HG02938 (cell line): ENCODE data around the gene SLC66A2.

Experiments used
- ATAC-seq: cut with Tn5 transposase; IDR thresholded peaks from one replicate; pipeline ENCODE4 v1.9.1; 2021; ENCODE audit warnings: mild to moderate bottlenecking, moderate library complexity; ENCODE audit not compliant: unreplicated experiment

SLC66A2 gene

GRCh38 chr18:79952456-79952995, 1.1 kb upstream of the SLC66A2 start:
- no peak for ATAC-seq

DNA sequence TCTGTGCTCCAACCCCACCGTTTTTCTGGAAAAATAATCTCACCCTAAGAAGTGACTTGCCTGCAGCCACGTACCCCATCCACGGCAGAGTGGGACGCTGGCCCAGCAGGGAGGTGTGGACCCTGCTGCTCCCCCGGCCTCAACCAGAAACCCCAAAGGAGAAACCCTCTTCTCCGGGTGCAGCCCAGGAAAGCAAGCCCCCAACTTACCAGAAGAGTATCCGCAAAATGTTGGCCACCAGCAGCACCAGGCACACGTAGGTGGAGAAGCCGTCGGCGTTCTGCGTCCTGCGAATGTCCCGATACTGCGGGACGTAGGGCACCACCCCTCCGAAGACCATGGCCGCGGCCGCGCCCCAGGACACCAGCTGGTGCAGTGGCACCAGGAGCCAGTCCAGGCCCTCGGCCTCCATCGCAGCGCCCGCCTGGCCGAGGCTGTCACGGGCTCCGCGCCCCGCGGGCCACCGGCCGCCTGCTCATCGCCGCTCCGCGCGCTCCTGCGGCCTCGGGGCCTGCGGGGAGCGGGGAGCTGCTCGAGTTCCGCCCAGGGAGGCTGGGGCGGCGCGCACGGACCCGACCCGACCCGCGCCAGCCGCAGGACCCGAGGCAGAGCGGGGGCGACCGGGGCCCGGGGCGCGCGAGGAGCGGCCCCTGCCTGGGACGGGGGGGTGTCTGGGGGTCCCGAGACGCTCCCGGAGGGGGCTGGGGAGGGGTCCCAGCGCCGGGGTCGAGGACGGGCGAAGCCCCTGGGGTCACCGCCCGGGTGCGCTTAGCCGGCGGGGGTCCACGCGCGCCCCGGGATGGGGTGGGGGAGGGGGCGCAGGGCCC, 725 bp downstream of the SLC66A2 start:
- no peak for ATAC-seq

- ATAC-seq: peak; percentile 28
These were observed 1.6 kb downstream of the SLC66A2 start for GRCh38 chr18:79949697-79950487.

- ATAC-seq: no peak
These were observed 2.6 kb downstream of the SLC66A2 start for GRCh38 chr18:79948719-79949411.

- ATAC-seq: no peak
These were observed 3.4 kb downstream of the SLC66A2 start for GRCh38 chr18:79947881-79948610.

DNA sequence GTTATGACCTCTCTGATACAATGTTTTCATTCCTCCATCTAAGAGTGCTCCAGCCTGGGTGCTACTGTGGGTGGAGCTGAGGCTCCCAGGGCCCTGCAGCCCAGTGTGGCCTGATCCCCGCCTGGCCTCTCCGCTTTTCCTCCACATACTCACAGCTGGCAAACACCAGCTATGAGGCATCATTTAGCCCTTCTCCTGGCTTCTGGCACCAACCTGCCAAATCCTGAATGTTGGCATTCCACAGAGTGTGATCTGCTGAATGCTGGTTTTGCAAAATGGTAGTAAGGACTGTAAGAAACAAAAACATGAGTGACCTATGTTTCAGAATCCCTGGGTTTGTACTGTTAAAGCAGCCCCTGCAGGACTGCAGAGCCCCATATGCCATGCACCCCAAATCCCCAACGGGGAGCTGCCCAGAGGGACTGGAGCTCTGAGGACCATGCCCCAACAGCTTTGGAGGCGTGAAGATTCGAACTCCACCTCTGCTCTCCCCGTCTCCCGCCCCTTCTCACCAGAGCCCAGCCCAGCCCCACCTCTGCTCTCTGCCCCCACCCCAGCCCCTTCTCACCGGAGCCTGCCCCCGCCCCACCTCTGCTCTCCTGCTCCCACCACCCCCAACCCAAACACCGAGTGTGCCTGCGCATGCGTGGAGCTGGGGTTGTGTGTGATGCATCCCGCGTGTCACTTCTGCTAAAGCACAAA, 4.2 kb downstream of the SLC66A2 start:
- no peak for ATAC-seq

DNA sequence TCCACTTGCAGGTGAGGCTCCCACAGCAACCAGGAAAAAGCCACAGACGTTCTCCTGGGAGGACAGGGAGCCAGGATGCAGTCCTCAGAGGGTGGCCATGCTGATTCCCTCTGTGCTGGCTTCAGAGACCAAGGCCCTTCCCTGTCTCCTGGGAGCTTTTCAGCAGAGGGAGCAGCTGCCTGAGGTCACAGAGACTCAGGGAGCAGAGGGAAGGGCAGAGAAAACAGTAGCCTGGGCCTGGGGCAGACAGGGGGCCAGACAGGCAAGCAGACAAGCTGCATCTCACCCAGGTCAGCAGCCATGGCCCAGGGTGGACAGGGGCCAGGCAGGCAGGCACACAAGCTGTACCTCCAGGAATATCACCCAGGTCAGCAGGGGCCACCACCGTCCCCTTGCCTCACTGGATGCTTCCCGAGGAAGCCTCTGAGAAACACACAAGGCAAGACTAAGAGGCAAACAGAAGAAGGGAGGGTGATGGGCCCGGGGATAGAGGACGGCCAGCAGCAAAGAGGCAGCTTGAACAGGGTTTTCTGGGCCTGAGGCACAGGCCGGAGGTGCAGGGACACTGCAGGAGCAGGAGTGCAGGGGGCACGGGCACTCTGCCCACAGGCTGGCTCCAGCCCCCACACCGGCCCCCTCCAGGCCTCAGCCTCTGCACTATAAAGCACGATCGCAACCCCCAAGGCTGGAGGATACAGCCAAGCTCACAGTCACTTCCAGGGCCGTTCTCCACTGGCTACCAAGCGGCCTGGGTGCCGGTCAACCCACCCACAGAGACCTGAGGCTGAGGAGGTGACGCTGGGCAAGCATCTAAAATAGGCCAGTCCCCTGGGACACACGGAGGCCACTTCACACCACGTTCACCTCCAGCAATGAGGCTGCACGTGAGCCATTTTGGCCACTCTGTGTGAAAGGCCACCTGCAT, 6.1 kb downstream of the SLC66A2 start:
- no peak for ATAC-seq

DNA sequence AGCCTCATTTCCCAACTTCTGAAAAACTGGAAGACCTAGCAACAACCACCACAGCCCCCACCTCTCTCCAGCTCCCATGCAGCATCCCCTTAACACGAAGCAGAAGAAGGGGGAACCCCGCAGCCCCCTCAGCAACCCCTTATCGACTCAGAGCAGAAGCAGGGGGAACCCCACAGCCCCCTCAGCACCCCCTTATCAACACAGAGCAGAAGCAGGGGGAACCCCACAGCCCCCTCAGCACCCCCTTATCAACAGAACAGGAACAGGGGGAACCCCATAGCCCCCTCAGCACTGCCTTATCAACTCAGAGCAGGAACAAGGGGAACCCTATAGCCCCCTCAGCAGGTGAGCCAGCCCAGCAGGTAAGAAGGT, 6.7 kb downstream of the SLC66A2 start:
- no peak for ATAC-seq

GRCh38 chr18:79944126-79944731, 7.2 kb downstream of the SLC66A2 start:
- ATAC-seq: no peak

DNA sequence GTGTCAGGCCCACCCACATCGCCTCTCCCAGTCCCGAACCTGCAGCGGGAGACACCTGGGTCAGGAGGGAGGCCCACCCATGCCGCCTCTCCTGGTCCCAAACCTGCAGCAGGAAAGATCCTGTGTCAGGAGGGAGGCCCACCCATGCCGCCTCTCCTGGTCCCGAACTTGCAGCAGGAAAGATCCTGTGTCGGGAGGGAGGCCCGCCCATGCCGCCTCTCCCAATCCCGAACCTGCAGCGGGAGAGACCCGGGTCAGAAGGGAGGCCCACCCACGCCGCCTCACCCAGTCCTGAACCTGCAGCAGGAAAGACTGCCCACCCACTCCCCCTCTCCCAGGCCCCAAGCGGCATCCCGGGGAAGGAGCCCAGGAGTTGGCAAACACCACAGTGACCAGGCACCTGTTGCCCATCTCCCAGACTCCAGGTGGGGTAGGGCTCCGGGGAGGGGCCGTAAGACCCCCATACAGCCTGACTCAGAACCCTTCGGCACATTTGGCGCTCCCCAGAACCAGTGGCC, 7.8 kb downstream of the SLC66A2 start:
- no peak for ATAC-seq

- no peak for ATAC-seq
These were observed 8.5 kb downstream of the SLC66A2 start for GRCh38 chr18:79942786-79943607.

- ATAC-seq: no peak
These were observed 9.2 kb downstream of the SLC66A2 start for GRCh38 chr18:79942211-79942610.

DNA sequence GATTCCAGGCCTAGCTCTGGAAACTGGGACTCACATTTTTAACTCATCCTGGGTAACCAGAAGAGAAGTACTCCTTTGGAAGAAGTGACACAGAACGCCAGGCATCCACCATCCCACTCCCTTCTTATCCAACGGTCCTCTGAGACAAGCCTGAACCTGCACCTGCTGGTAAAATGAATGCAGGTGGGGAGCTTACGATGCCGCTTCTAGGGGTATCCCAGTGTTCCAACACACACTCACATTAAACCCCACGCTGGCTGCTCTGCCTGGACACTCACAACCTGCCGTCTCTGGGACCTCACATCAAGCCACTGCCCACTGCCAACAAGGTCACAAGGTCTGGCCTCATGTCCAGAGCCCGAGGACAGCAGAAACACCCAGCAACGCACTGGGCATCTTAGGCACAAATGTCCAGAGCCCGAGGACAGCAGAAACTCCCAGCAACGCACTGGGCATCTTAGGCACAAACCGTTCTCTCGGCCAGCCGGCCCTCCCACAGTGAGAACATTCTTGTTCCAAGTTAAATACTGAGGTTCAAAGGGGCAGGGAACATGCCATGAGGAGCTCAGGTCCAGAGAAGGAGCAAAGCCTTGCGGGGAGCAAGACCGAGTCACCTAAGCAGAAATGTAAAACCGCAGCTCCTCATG, 9.9 kb downstream of the SLC66A2 start:
- ATAC-seq: no peak

DNA sequence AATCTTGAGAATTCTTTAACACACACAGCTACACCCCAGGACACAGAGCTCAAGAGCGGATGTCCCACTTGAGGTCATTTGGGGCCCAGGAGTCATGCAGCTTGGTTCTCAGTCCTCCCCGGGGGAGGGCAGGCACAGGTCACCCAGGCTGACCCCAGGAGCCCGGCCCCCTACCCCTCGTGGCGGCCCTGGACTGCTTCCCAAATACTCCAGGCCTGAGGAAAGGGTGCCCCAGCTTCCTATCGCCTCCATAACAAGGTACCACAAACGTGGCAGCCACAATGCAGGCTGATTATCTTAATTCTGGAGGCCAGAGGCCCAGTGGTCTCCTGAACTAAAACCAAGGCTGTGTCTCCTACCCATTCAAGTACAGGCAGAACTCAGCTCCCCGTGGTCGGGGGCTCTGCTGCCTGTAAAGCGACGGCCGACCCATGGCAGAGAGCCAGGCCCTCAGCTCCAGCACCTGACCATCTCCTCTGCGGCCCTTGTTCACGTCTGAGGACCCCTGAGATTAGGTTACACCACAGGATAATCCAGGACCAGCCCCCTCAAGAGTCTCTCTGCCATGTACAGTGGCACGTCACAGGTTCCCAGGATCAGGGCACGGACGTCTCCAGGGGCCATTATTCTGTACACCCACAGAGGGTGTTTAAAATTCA, 10.5 kb downstream of the SLC66A2 start:
- ATAC-seq: no peak

DNA sequence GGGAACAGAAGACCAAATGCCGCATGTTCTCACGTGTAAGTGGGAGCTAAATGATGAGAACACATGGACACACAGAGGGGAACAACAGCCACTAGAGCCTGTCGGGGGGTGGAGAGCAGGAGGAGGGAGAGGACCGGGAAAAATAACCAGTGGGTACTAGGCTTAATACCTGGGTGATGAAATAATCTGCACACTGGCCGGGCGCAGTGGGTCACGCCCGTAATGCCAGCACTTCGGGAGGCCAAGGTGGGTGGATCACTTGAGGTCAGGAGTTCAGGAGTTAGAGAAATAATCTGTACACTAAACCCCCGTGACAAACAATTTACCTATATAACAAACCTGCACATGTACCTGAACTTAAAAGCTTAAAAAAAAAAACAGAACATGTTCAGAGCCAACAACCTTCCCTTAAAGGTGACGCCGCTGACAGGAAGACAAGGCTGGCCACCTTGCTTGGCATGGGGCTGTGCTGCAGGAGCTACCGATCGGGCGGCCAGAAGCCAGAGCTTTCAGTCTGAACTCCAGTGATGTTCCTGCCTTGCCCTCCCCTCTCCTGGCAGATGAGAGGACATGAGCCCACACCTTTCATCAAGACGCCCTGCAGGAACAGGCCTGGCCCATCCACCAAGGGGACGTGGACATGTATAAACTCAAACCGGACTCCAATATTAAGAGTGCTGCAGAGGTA, 11.2 kb downstream of the SLC66A2 start:
- ATAC-seq: no peak

GRCh38 chr18:79939096-79939495, 12.4 kb downstream of the SLC66A2 start:
- no peak for ATAC-seq
